Esophagus squamous epithelium (tissue), 5 donors: ENCODE results near the gene TRPM6. TPM values are rescaled to one million over a fixed set of nuclear protein-coding genes. Genes with fewer than 3 reads are reported as not detected.
"Not testable (repeated sequence)": the region's sequence is repeated elsewhere in the genome, so short reads cannot be mapped to it uniquely, and the experiment has no call there.

Experiments used
- DNase-seq: peaks from one replicate; lab custom pipeline; 2025; lab: John Stamatoyannopoulos, UW
- H3K27ac ChIP-seq, 4 donors: fragments of 200-600 bp; sonication (generic); one replicate each; pipeline ENCODE4 v1.5.1; 2016 to 2019; ENCODE audit warnings: mild to moderate bottlenecking in 1 of 4
- H3K27me3 ChIP-seq, 4 donors: fragments of 200-600 bp; sonication (generic); 1 replicate in 3 of 4; 2 replicates in 1 of 4; pipeline versions ENCODE4 v1.5.1 to v1.6.0; 2017 to 2021; ENCODE audit warnings: antibody characterized with exemption in 1 of 4
- H3K36me3 ChIP-seq, 3 donors: fragments of 200-600 bp; sonication (generic); one replicate each; pipeline ENCODE4 v1.5.1; 2016 to 2019
- H3K4me1 ChIP-seq, 3 donors: fragments of 200-600 bp; sonication (generic); one replicate each; pipeline ENCODE4 v1.5.1; 2017 to 2019
- H3K4me3 ChIP-seq, 4 donors: fragments of 200-600 bp; sonication (generic); 1 replicate in 3 of 4; 2 replicates in 1 of 4; pipeline ENCODE4 v1.5.1; 2016 to 2019; ENCODE audit warnings: mild to moderate bottlenecking in 2 of 4, moderate library complexity in 1 of 4
- H3K9me3 ChIP-seq, 3 donors: fragments of 200-600 bp; sonication (generic); one replicate each; pipeline ENCODE4 v1.5.1; 2016 to 2019
- CTCF ChIP-seq, 6 experiments: fragments of 450-650 bp in 4 of 6; fragments of 200-600 bp in 2 of 6; sonication (generic) in 2 of 6; IDR thresholded peaks; one replicate each; pipeline ENCODE4 v1.5.1; 2016 to 2019; ENCODE audit warnings: antibody characterized with exemption in 6 of 6, mild to moderate bottlenecking in 4 of 6, moderate library complexity in 4 of 6
- POLR2A ChIP-seq, 4 donors: fragments of 450-650 bp; IDR thresholded peaks; one replicate each; pipeline ENCODE4 v1.6.1; 2017; ENCODE audit warnings: antibody characterized with exemption in 4 of 4, mild to moderate bottlenecking in 4 of 4, moderate library complexity in 3 of 4
- WGBS, 2 donors: methylation state at CpG; one replicate each; pipeline ENCODE4 v1.1.5; 2018; 5-methylcytosine and 5-hydroxymethylcytosine counted together
- intact Hi-C: fragments of 100-400 bp; cut with DNase I; formaldehyde crosslinking; loops from one replicate; pipeline ENCODE4 v1.15.0; 2022
- total RNA-seq, 4 donors: library from RNA; depleted of rRNA; stranded (reverse); fragments of >200 nt; gene quantifications; one replicate each; pipeline ENCODE4 v1.1.0, GENCODE V29; 2016
- donor health status: DM: yes; HTN: yes; CAD: no.

The TRPM6 gene
- total RNA-seq, 4 donors from 2014 or later, result 0.27 to 1.6 (median 1.2) TPM

GRCh38 chr9:74856989-74857388 lies 30.7 kb downstream of the TRPM6 start:
- no peak for TF ChIP-seq CTCF (IDR thresholded peaks at IDR 0.05)
- no peak for TF ChIP-seq POLR2A (IDR thresholded peaks at IDR 0.05)

GRCh38 chr9:74855072-74855471 lies 32.6 kb downstream of the TRPM6 start:
- 78 to 90% methylated on average over 6 of the region's 6 CpGs for WGBS, 2 donors
- DNase-seq, result no peak
- no peak for TF ChIP-seq CTCF (IDR thresholded peaks at IDR 0.05)
- TF ChIP-seq POLR2A (IDR thresholded peaks at IDR 0.05), result no peak
- no peaks in the 10 kb centered on the region for H3K36me3 ChIP-seq
- intact Hi-C loops, result no loop called here
- no peaks in the 10 kb centered on the region for H3K9me3 ChIP-seq
- H3K27ac ChIP-seq, result no peak overlapping the region
- no peaks in the 10 kb centered on the region for H3K27me3 ChIP-seq
- no peaks in the 10 kb centered on the region for H3K4me1 ChIP-seq
- no peak overlapping the region for H3K4me3 ChIP-seq

More at GRCh38 chr9:74856989-74857388, 30.7 kb downstream of the TRPM6 start:
- Histone ChIP-seq H3K27me3 (no peaks in the 10 kb centered on the region), H3K9me3 (no peaks in the 10 kb centered on the region), H3K4me3 (no peak overlapping the region), H3K27ac (no peak overlapping the region), H3K4me1 (no peaks in the 10 kb centered on the region), H3K36me3 (no peaks in the 10 kb centered on the region)
- intact Hi-C loops, result no loop called here
- DNase-seq, result no peak

GRCh38 chr9:74853024-74853423 lies 34.7 kb downstream of the TRPM6 start:
- H3K4me1 ChIP-seq, intact Hi-C loops, H3K27ac ChIP-seq, H3K9me3 ChIP-seq, H3K4me3 ChIP-seq, H3K27me3 ChIP-seq, H3K36me3 ChIP-seq, DNase-seq: not testable (repeated sequence)
- WGBS, 2 donors, result 100% methylated on average over 3 of the region's 36 CpGs; no CpG with 5 or more reads in 1 of the 2 donors

GRCh38 chr9:74848153-74848525 lies 39.6 kb downstream of the TRPM6 start:
- DNase-seq, result no peak
- Histone ChIP-seq H3K27ac (no peak overlapping the region), H3K4me3 (no peak overlapping the region), H3K36me3 (no peaks in the 10 kb centered on the region), H3K9me3 (no peaks in the 10 kb centered on the region), H3K27me3 (no peaks in the 10 kb centered on the region), H3K4me1 (no peaks in the 10 kb centered on the region)
- no peak for TF ChIP-seq POLR2A (IDR thresholded peaks at IDR 0.05)
- WGBS, 2 donors, result 81 to 91% methylated on average over 4 of the region's 4 CpGs
- intact Hi-C loops, result no loop called here

GRCh38 chr9:74847478-74848152 lies 40.1 kb downstream of the TRPM6 start:
- no peaks in the 10 kb centered on the region for H3K4me1 ChIP-seq
- intact Hi-C loops, result no loop called here
- H3K27me3 ChIP-seq, result no peaks in the 10 kb centered on the region
- TF ChIP-seq CTCF (IDR thresholded peaks at IDR 0.05), result no peak
- no peak for TF ChIP-seq POLR2A (IDR thresholded peaks at IDR 0.05)
- no peak overlapping the region for H3K27ac ChIP-seq
- H3K9me3 ChIP-seq, result no peaks in the 10 kb centered on the region
- no peak overlapping the region for H3K4me3 ChIP-seq
- WGBS, 2 donors, result 81 to 82% methylated on average over 5 of the region's 5 CpGs
- DNase-seq, result no peak
- no peaks in the 10 kb centered on the region for H3K36me3 ChIP-seq

- WGBS, 2 donors, result 70 to 82% methylated on average over 6 of the region's 6 CpGs
Measured at GRCh38 chr9:74846766-74847165, 41.0 kb downstream of the TRPM6 start.

More at GRCh38 chr9:74846766-74847165, 41.0 kb downstream of the TRPM6 start:
- Histone ChIP-seq H3K4me1 (no peaks in the 10 kb centered on the region), H3K27me3 (no peaks in the 10 kb centered on the region), H3K27ac (no peak overlapping the region), H3K4me3 (no peak overlapping the region), H3K9me3 (no peaks in the 10 kb centered on the region), H3K36me3 (no peaks in the 10 kb centered on the region)
- no peak for TF ChIP-seq POLR2A (IDR thresholded peaks at IDR 0.05)
- intact Hi-C loops, result no loop called here
- no peak for DNase-seq
